GM21786 (cell line): ENCODE measurements around the gene KIF6.

Source experiments
- ATAC-seq: cut with Tn5 transposase; IDR thresholded peaks from one replicate; pipeline ENCODE4 v1.9.1; 2021; ENCODE audit not compliant: unreplicated experiment

KIF6 gene

DNA sequence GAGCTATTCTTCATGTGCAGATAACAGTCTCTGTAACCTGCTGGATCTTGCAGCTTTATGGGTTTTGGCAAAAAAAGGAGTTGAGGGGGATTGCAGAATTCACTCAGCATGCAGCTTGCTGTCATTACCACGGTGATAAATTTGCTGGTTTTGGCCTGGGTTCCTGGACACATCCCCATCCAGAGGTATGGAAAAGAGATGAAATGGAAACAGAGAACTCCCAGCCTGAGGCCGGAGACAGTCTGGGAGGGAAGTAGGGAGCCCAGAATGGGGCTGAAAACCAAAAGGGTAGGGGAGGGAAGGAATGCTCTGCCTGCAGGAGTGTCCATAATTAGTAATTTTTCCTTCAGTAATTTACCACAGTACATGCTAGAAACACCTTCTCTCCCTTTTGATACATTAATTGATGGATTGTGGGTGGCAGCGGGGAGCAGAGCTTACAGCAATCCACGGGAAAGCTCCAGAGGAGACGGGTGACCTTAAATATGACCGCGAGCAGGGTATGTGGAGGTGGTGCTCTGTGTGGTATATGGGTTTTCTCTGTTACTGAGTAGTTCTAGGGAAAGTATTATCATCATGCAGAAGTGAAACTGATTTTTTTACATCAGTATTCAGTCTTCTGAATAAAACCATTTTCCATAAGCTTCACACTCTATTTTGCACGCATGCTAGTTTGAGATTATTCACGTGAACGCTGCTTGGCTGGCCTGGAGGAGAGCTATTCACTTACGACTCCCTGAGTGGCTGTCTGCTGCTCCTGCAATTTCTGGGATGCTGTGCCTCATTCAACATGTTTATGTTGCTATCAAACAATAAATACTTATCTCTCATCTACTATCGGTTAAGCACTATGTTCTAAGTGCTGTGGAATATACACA is 336.4 kb downstream of the KIF6 start:
- ATAC-seq = peak; percentile 64

DNA sequence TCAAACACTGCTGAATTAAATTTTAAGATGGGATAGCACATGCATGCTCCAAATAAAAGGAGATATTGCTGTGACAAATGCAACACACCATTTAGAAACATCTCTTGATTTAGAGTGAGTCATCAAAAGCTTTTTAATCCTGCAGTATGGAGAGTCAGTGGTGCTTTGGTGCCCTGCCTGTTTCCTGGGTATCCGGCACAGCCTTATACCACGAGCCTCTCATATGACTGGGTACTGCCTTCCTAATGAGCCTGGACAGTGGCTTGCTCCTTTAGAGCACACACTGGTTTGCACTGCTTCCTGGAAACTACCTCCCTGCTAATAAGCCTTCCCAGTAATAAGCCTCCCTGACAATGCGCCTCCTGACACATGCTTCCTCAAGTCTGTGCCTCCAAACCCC is 337.4 kb downstream of the KIF6 start:
- ATAC-seq = no peak

DNA sequence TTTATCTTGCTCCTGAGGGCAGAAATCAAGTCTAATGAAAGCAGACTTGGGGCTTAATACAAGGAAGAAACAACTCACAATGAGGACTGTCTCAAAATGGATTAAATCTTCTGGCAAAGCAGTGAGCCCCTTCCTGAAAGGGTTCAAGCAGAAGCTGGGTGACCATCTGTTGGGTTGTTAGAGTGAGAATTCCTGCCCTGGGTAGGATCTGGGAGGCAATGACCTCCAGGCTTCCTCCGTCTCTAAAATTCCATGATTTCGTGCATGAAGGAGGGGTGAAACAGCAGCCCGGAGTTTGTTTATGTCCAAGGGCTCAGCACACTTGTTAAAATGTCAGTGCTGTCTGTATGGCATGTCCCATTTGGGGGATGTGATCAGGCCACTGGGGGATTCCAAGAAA is 338.7 kb downstream of the KIF6 start:
- no peak for ATAC-seq

DNA sequence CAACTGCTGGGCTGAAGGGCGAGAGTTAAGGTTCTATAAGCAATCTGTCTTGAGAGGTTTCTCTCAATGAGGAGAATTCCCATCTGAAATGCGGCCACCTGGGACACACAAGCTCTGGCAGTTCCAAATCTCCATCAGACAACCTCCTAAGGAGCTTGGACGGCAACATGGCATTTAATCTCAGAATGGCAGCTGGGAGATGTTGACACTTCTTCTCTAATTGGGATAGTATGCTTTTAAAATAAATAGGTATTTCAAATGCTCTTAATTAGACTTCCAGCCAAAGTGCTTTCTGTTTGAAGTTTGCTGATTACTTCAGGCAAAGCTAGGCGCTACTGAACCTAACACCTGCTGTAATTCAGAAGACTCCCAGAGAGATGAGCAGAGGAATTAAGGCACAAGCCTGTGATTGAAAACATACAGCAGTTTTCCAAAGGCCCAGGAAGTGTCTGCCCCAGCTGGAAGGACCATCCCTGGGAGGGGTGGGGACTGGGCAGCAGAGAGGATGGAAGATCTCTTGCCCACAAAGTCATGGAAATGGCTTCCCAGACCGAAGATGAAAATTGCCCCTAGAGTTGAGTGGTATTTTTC is 343.6 kb downstream of the KIF6 start:
- ATAC-seq = no peak

DNA sequence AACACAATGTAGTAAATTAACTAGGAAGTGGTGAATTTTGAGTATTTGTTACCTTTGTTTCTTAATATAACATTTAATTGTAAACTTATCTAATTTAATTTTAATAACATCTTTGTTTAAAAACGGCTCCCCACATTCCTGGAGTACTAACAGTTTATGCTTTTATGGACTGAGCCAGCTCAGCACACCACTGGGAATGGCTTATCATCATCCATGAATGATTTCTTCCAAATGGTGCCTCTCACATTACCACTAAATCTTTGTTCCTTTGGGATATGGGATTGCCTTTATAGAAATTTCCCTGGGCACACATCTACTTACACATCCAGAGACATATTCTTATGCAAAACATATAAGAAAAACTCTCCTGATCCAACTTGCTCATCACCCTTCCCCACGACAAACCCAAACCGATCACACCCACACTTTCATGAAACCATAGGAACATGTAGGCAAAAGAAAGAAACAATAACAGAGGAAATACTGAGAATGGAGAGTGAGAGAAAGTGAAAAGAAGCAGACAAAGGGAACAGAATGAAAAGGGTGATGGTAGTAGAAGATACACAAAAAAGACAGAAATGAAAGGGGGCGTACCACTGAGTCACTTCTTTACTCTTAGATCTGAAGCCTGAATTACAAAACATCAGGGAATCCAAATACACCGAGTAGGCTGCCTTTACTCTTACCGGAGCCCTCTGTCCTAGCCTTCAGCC is 344.2 kb downstream of the KIF6 start:
- no peak for ATAC-seq

DNA sequence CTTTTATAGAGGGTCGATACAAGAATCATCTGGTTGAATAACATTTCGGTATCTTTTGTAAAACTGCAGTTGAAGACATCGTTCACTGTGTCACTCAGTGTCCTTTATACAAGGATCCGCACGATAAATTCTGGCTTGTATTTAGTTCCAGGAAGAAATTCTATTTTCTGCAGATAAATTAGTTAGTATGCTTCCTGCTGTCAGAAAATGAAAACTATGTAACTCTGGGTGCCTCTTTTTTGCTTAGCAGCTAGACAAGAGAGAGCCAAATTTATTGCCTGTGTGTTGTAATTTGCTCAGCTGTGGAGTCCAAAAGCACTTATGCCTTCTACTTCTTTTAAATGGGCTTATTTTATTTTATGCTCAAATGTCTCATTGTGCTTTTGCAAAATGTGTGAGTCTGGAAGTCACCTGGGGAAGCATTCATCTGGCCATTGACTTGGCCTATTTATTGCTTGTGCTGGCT is 346.2 kb downstream of the KIF6 start:
- no peak for ATAC-seq

DNA sequence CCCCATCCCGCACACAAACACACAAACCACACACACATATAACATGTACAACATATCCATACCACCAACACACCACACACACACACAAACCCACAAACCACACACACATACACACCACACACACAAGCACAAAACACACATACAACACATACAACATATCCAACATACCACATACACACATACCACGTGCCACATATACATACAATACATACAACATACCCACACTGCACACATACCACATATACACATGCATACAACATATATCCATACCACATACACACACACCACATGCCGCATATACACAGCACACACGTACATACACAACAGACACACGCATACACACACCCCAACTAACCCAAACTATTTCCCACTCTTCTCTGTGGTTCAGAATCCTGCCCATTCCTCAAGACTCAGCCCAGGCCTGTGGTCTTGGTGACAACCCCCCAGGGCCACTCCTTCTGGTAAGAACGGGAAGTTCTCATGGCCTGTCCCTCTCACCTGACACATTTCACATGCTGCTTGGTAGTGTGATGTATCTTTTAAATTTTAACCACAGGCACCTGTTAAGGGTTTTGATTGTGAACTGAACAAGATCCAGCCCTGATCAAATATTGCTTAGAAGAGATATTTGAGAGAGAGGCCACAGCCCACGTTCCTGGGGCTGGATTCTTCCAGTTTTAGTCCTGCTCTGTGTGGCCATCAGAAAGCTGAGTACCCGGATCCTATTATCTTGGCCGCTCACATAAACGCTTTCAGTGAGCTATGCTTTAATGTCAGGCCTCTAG is 346.8 kb downstream of the KIF6 start:
- no peak for ATAC-seq

DNA sequence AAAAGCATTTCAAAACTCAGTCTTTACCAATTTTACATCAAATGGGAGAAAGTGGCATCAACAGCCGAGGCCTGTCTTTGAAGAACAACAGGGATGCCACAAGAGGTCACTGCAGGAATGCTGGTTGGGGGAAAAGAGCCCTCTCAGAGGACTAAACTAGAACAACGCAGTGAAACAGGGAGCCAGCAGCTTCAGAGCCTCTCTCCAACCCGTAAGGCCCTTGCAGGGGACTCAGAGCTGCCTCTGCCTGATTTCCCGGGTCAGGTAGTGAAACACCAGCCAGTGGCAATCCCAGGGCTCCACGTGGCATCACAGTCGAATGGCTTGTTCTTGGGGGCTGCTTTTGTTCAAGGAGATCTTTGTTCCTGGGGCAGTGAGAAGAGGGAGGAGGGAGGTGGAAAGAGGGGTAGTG is 347.7 kb downstream of the KIF6 start:
- no peak for ATAC-seq

DNA sequence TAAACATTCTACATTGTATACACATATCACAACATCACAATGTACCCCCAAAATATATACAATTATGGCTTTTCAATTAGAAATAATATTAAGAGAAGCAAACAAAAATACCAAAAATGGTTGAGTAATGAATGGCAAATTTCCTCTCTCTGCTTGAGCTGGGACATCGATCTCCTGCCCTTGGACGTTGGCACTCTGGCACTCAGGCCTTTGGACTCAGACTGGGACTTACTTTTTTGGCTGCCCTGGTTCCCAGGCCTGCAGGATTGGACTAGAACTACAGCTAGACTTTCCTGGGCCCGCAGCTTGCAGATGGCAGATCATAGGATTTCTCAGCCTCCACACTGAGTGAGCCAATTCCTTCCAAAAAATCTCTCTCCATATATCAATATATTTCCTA is 349.8 kb downstream of the KIF6 start:
- ATAC-seq = no peak

DNA sequence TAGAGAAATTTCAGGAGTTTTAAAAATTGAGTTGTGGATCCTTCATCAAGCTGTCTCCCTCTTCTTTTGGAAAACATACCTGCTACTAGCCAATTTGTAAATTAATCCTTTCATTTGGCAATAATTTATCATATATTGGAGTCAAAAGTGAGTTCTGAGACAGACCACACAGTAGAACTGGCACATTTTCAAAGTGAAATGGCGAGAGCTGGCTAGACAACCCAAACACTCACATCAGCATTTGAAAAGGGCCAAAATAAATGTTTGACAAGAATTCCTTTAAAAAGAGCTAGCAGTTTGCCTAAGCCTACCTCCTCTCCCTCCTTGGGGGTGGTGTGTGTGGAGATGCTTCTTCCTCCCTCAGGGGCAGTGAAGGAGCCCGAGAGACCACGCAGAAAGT is 354.8 kb downstream of the KIF6 start:
- ATAC-seq = no peak

DNA sequence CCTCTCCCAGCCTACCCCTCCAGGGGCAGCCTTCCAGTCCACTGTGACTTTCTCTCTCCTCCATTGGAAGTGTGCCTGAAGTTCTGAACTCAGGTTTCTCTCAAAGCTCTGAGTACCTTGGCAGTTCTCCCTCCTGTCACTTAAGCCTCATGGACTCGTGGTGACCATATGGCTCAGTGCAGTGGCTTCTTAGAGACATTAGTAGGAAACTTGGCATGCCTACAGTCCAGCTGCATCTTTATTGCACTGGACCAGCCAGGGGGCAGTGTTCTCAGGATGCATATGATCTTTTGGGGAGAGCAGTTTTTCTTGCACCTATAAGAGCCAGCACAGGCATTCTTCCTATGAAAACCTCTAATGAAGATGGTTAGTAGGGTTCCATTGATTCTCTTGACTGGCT is 355.2 kb downstream of the KIF6 start:
- no peak for ATAC-seq

DNA sequence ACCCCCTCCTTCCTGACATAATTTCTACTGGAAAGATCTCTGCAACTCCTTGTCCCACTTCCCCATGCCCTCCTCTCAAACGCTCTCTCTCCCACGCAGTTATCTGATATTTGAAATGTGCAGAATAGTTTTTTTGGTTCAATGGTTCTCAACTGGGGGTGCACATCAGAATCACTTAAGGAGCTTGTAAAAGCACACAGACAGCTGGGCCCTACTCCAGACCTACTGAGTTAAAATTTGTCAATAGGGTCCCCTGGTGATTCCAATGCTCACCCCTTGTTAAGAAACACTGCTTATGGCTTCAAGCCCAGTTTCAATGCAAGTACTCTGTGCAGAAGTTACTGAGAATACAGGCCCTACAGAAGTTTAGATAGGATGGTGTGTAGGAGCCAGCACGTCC is 357.5 kb downstream of the KIF6 start:
- ATAC-seq = no peak

DNA sequence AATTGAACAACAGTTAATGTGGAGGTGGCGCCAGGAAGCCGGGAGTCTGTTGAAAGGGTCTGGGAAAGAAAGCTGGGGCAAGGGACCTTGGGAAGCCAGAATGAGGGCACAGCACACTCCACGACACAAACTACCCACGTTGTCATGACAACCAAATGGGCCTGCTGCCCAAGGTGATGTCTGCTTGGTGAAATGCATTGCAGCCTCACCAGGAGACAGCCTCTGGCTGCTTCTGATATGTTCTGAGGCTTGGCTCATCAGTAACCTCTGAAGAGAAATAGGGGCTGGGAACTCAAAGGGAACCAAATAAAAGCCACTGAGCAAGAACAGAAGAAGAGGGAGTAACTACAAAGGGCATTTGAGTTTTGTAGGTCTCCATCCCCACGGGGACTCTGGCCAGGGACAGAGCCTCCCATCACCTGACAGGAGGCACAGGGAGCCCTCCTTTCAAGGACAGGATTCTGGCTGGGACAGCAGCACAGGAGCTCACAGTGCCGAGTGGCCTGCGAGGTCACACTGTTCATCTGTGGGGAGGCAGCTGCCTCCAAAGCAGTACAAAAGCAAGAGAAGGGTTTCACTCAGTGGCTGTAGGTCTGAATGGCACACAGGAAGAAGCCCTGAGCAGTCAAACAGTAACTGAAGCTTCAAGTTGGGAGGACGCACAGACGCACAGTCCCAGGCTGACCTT is 358.1 kb downstream of the KIF6 start:
- ATAC-seq = no peak

DNA sequence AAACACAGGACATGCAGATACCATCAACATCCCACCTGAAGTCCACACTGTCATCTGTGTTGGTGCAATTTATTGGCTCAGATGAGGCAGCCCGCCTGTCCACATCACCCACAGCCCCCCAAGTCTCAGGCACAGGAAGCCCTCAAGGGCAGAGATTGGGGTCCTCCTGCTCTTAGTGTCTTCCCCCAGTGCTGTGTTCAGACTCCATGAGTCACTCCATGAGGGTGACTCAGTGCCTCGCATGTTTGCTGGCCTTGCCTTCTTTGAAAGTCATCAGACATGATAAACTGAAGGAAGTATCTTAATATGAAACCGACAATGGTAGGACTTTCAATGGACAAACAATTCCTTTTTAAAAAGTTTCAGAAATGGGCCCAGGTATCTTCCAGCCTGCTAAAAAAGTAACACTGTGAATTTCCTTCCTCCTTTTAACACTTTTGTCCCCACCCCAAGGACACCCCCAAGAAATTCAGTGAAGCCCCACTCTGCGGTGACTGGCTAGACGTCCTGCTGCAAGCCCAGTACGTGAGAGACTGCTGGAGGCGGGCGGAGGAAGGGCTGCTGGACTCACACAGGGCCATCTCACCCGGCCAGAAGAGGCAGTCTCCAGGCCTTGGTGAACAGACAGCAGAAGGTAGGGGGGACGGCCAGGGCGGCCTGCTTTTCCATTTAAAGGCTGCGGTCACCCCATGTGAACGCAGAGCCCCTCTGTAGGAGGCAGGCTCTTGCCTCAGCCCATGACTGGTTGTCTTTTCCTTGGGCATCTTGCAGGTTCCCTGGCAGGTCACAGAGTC is 359.7 kb downstream of the KIF6 start:
- ATAC-seq = no peak

DNA sequence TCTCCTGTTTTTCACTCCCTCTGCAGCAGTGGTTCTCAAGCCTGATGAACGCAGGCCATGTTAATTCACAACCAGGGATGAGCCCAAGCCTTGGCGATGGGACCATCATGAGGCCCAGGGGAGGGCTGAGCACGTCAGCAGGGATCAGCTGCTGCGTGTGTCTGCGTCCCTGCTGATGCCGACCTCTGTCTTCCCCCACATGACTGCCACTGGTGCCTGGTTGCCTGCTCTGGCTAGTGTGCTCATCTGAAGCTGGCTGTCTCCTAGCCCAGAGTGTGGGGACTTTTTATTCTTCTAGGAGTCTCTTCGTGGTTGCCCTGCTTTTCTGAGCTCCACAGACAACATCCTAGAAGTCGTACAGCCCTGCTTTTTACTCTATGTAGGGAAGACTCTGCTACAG is 361.9 kb downstream of the KIF6 start:
- no peak for ATAC-seq

DNA sequence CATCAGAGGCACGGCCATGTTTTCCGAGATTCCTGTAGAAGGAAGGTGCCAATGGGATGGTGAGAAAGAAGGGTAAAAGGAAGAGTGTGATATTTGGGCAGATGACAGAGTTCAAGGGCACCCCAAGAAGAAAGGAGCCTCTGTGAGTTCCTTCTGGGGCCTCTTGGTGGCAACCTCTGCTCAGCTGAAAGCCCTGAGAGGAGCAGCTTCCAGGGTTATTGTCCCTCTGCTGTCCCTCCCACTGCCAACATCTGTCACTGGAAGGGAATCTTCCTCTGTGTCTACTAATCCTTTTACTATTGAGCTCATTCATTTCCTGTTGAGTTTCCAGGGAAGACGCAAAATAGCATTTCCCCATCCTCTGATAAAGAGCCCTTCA is 362.7 kb downstream of the KIF6 start:
- no peak for ATAC-seq

DNA sequence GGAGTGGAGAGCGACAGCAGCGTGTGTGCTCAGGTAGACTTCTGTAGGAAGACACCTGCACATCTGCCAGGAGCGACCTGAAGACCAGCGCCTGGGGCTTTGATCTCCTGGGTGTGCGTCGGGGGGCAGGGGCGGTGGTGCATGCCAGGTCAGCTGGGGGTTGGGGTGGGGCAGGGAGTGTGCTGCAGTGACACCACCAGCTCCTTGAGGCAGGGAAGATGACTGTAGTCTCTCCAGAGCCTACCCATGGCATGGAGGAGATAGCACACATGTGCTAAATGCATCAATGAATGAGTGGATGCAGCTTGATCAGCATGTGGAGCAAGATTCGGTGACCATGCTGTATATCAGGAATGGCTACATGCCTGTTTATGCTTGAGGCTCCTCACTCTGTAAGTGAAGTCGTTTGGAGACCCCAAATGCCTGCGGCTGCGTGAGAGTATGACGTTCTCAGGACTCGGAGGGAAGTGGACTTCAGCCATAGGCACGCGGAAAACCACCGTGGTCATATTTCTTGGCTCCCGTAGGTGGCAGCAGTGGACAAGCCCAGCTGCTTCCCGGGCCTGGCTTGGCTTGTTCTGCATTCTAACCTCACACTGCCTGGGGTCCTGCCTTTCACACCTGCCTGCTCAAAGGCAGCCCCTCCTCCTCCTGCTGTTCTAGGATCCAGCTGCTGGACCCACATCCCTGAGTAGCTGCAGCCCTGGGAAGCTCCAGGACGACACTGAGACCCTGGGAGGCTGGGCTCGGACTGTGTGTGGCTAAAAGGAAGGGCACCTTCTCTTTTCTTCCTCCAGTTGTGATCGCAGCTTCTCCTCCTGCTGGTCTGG is 363.3 kb downstream of the KIF6 start:
- peak; percentile 65 for ATAC-seq

DNA sequence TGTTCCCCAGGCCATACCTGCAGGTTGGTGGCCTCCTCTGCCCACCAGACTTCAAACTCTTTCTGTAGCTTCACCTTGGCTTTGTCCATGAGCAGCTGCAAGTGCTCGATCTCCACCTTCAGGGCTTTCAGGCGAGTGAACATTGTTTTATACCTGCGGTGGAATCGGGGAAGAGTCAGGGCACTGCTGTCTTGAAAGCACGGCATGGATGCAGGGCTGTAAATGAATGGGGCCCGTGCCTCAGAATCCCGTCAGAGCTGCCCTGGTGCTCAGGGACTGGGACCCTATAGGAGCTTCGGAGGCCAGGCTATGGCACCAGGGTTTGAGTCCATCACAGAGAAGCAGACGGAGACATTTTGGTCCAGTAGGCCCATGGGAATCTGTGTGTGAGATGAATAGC is 364.8 kb downstream of the KIF6 start:
- ATAC-seq = no peak
